Tibial nerve (tissue), 4 donors: ENCODE data around the gene CSNK1E. TPM values are rescaled to one million over a fixed set of nuclear protein-coding genes. Genes with fewer than 3 reads are reported as not detected.

ENCODE experiments used
- DNase-seq, 2 donors: peaks; one replicate each; pipeline ENCODE4 v3.0.0-alpha.2; 2019; ENCODE audit warnings: low spot score in 2 of 2
- H3K27ac ChIP-seq, 4 donors: fragments of 200-600 bp; sonication (generic) in 3 of 4; one replicate each; pipeline ENCODE4 v1.5.1; 2017 to 2019; ENCODE audit warnings: mild to moderate bottlenecking in 1 of 4
- H3K27me3 ChIP-seq, 2 donors: fragments of 200-600 bp; sonication (generic) in 1 of 2; one replicate each; pipeline versions ENCODE4 v1.5.1 to v1.6.0; 2017 to 2019
- H3K36me3 ChIP-seq, 3 donors: fragments of 200-600 bp; sonication (generic); one replicate each; pipeline ENCODE4 v1.5.1; 2018 to 2019
- H3K4me1 ChIP-seq, 4 donors: fragments of 200-600 bp; sonication (generic) in 3 of 4; one replicate each; pipeline ENCODE4 v1.5.1; 2017 to 2019
- H3K4me3 ChIP-seq, 4 donors: fragments of 200-600 bp; sonication (generic) in 3 of 4; one replicate each; pipeline ENCODE4 v1.5.1; 2017 to 2019; ENCODE audit warnings: mild to moderate bottlenecking in 1 of 4, moderate library complexity in 1 of 4
- H3K9me3 ChIP-seq, 4 donors: fragments of 200-600 bp; sonication (generic) in 3 of 4; one replicate each; pipeline ENCODE4 v1.5.1; 2017 to 2019
- EP300 ChIP-seq, 2 donors: sonication (generic); formaldehyde crosslinking; IDR thresholded peaks; one replicate each; pipeline ENCODE4 v1.6.1; 2017; ENCODE audit warnings: antibody characterized with exemption in 2 of 2, mild to moderate bottlenecking in 1 of 2
- POLR2A ChIP-seq, 2 donors: fragments of 450-650 bp; IDR thresholded peaks; one replicate each; pipeline ENCODE4 v1.6.1; 2017; ENCODE audit warnings: antibody characterized with exemption in 2 of 2, mild to moderate bottlenecking in 2 of 2, moderate library complexity in 2 of 2
- WGBS, 2 donors: methylation state at CpG; one replicate each; pipeline ENCODE4 v1.1.5; 2018; 5-methylcytosine and 5-hydroxymethylcytosine counted together
- total RNA-seq, 4 donors: library from RNA; depleted of rRNA; stranded (reverse); fragments of >200 nt; gene quantifications; one replicate each; pipeline ENCODE4 v1.1.0, GENCODE V29; 2016
- TF ChIP-seq, protein P1 (sequence below), 5 experiments: fragments of 200-600 bp in 3 of 5; fragments of 450-650 bp in 2 of 5; sonication (generic) in 3 of 5; IDR thresholded peaks; one replicate each; pipeline ENCODE4 v1.5.1; 2016 to 2019; ENCODE audit warnings: antibody characterized with exemption in 5 of 5, mild to moderate bottlenecking in 3 of 5, moderate library complexity in 2 of 5

CSNK1E gene
- total RNA-seq, 4 donors from 2014 or later = 122 to 235 (median 164) TPM

DNA sequence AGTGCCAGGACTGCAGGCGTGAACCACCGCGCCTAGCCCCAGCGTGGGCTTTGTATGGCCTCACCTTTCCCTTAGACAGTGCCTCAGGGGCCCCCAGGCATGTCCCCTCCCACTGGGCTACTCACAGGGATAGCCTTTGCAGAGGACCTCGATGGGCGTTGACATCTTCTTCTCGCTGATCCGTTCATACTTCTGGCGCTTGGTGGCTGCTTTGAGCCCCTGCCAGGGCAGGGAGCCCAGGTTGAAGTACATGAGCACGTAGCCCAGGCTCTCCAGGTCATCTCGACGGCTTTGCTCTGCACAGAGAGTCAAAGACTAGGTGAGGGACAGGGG, 17.5 kb downstream of the CSNK1E start:
- DNase-seq = no peak
- Histone ChIP-seq H3K36me3 (peaks cover 26 to 94% (median 61%) of the 10 kb centered on the region in 3 donors), H3K4me3 (no peak overlapping the region), H3K9me3 (no peaks in the 10 kb centered on the region), H3K27ac (no peak overlapping the region), H3K27me3 (no peaks in the 10 kb centered on the region), H3K4me1 (peaks cover 0 to 43% (median 11%) of the 10 kb centered on the region in 4 donors)
- no peak for TF ChIP-seq EP300 (IDR thresholded peaks at IDR 0.05)
- TF ChIP-seq POLR2A (IDR thresholded peaks at IDR 0.05) = no peak
- TF ChIP-seq, protein P1, sequence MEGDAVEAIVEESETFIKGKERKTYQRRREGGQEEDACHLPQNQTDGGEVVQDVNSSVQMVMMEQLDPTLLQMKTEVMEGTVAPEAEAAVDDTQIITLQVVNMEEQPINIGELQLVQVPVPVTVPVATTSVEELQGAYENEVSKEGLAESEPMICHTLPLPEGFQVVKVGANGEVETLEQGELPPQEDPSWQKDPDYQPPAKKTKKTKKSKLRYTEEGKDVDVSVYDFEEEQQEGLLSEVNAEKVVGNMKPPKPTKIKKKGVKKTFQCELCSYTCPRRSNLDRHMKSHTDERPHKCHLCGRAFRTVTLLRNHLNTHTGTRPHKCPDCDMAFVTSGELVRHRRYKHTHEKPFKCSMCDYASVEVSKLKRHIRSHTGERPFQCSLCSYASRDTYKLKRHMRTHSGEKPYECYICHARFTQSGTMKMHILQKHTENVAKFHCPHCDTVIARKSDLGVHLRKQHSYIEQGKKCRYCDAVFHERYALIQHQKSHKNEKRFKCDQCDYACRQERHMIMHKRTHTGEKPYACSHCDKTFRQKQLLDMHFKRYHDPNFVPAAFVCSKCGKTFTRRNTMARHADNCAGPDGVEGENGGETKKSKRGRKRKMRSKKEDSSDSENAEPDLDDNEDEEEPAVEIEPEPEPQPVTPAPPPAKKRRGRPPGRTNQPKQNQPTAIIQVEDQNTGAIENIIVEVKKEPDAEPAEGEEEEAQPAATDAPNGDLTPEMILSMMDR (IDR thresholded peaks at IDR 0.05) = no peak
- WGBS, 2 donors = 78 to 80% methylated on average over 12 of the region's 12 CpGs

DNA sequence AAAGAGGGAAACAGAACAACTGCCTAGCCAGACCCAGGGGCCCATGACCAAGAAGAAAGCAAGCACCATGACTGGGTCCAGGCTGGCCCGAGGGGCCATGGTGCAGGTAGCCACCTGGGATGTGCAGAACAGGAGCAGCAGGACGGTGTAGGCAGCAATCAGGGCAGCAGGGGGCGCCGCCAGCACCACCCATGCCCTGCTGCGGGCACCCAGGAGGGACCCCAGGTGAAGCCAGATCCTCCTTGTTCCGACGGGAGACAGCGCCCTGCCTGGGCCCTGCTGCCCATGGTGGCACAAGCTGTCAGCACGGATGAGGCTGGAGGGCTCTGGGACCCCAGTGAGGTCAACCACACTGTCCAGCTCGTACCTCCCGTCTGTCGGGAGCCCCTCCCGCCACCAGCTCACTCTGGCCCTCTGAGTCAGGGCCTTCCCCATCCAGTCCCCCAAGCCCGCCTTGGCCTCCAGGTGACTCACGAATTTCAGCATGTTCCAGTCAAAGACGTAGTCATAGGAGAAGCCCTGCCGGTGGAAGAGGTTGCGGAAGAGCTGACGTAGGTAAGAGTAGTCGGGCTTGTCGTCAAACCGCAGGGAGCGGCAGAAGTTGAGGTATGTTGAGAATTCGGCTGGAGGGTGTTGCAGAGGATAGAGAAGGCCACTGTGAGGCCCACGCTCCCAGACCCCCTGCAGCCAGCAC, 18.8 kb downstream of the CSNK1E start:
- no peak for DNase-seq
- 82 to 91% methylated on average over 17 to 24 of the region's 25 CpGs for WGBS, 2 donors
- H3K36me3 ChIP-seq = peaks cover 26 to 100% (median 71%) of the 10 kb centered on the region in 3 donors
- peak overlapping the region in 1 of 4 donors; percentile 36 for H3K27ac ChIP-seq
- TF ChIP-seq, protein P1 (IDR thresholded peaks at IDR 0.05) = peak in 2 of 5 experiments; percentile 20 to 28
- TF ChIP-seq POLR2A (IDR thresholded peaks at IDR 0.05) (no peak), EP300 (IDR thresholded peaks at IDR 0.05) (no peak)
- peaks cover 0 to 37% (median 0%) of the 10 kb centered on the region in 4 donors for H3K4me1 ChIP-seq
- no peaks in the 10 kb centered on the region for H3K9me3 ChIP-seq
- no peak overlapping the region for H3K4me3 ChIP-seq
- no peaks in the 10 kb centered on the region for H3K27me3 ChIP-seq

DNA sequence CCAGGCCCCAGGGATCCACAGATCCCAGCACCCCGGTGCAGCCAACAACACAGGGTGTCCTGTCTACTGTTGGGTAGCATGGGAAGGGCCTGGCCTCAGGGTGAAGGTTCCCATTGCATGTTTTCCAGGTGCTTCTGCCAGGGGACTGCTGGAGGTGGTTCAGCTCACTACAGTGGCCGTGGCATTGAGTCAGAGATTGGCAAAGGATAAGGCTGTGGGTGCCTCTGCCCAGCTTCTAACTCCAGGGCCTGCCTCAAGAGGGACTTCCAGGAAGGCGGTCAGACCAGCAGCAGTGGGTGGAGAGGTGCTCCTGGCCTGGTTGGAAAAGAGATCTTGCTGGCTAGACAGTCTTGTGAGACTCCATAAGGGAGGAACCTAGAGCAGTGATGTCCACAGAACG, 20.9 kb downstream of the CSNK1E start:
- H3K36me3 ChIP-seq = peaks cover 26 to 98% (median 61%) of the 10 kb centered on the region in 3 donors
- H3K27ac ChIP-seq = peak overlapping the region in 2 of 4 donors; percentile 10 to 82
- H3K4me3 ChIP-seq = no peak overlapping the region
- H3K9me3 ChIP-seq = no peaks in the 10 kb centered on the region
- H3K27me3 ChIP-seq = no peaks in the 10 kb centered on the region
- 58 to 64% methylated on average over 3 to 4 of the region's 4 CpGs for WGBS, 2 donors
- DNase-seq = no peak
- no peak for TF ChIP-seq EP300 (IDR thresholded peaks at IDR 0.05)
- TF ChIP-seq, protein P1 (IDR thresholded peaks at IDR 0.05) = no peak
- TF ChIP-seq POLR2A (IDR thresholded peaks at IDR 0.05) = no peak
- H3K4me1 ChIP-seq = peaks cover 0 to 46% (median 0%) of the 10 kb centered on the region in 4 donors

DNA sequence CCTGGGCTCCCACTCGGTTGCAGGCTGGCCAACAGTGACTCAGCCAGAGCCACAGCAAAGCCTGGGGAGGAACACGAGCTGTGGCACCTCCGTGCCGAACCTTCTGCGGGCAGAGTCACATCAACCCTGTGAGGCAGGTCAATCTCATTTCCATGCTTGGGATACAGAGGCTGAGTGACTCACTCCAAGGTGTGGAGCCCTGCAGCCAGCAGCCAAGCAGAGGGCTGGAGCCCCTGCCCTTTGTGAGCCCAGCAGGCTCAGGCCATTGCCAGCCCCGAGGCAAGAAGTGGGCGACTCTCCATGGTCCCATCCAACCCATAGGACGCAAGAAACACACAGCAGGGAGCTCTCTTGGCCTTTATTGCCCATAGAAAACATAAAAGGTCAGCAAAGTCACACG, 21.4 kb downstream of the CSNK1E start:
- 77 to 86% methylated on average over 4 to 7 of the region's 9 CpGs for WGBS, 2 donors
- Histone ChIP-seq H3K27me3 (no peaks in the 10 kb centered on the region), H3K36me3 (peaks cover 23 to 98% (median 61%) of the 10 kb centered on the region in 3 donors), H3K27ac (peak overlapping the region in 2 of 4 donors; percentile 73 to 82), H3K4me3 (no peak overlapping the region), H3K9me3 (no peaks in the 10 kb centered on the region), H3K4me1 (peaks cover 0 to 42% (median 0%) of the 10 kb centered on the region in 4 donors)
- TF ChIP-seq POLR2A (IDR thresholded peaks at IDR 0.05) (no peak), EP300 (IDR thresholded peaks at IDR 0.05) (no peak)
- TF ChIP-seq, protein P1 (IDR thresholded peaks at IDR 0.05) = no peak
- no peak for DNase-seq

DNA sequence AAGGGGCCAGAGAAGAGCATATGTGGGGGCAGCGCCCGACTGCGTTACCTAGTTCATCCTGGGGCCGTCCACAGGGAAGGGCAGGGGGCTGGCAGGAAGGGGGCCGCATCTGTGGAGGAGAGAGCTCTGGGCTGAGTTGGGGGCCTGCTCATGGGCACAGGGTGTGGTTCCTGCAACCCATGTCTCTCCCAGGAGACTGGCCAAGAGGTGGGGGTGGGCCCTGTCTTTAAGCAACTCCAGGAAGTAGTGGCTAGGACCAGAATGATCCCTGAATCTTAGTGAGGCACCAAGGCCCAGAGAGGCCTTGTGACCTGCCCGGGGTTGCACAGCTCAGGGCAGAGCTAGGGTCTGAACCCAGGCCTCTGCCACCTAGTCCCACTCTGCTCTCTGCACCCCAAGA, 21.9 kb downstream of the CSNK1E start:
- 90 to 92% methylated on average over 5 to 6 of the region's 6 CpGs for WGBS, 2 donors
- Histone ChIP-seq H3K36me3 (peaks cover 19 to 98% (median 57%) of the 10 kb centered on the region in 3 donors), H3K4me3 (no peak overlapping the region), H3K4me1 (peaks cover 0 to 40% (median 0%) of the 10 kb centered on the region in 4 donors), H3K9me3 (no peaks in the 10 kb centered on the region), H3K27me3 (no peaks in the 10 kb centered on the region), H3K27ac (peak overlapping the region in 2 of 4 donors; percentile 73 to 82)
- no peak for TF ChIP-seq EP300 (IDR thresholded peaks at IDR 0.05)
- no peak for TF ChIP-seq POLR2A (IDR thresholded peaks at IDR 0.05)
- TF ChIP-seq, protein P1 (IDR thresholded peaks at IDR 0.05) = no peak
- no peak for DNase-seq
